PC-9 (cell line): ENCODE results near the gene CACNA1G. TPM values are rescaled to one million over a fixed set of nuclear protein-coding genes. Genes with fewer than 3 reads are reported as not detected.

Source experiments
- BruUV-seq: library from RNA; stranded (reverse); fragments of 400-500 nt; replicated peaks from 2 replicates; lab custom pipeline; 2021; lab: Mats Ljungman, UMichigan
- CTCF ChIA-PET: fragments of 300-600 bp; sonication (Branson Sonifier 250); formaldehyde crosslinking; loops from one replicate; lab custom pipeline; 2022; ENCODE audit warnings: antibody characterized with exemption; lab: Charles Lee
- POLR2A ChIA-PET: fragments of 300-600 bp; sonication (Branson Sonifier 250); formaldehyde crosslinking; loops from one replicate; lab custom pipeline; 2022; ENCODE audit warnings: antibody characterized with exemption; ENCODE audit not compliant: unreplicated experiment; lab: Charles Lee
- DNase-seq, 2 experiments: peaks; one replicate each; pipeline versions ENCODE4 v3.0.0 to v3.0.0-alpha.2; 2015 to 2022; ENCODE audit warnings: mixed read lengths in 1 of 2
- H2AFZ ChIP-seq: fragments of 200-600 bp; sonication (generic); 2 replicates; pipeline ENCODE4 v1.8.1; 2017; ENCODE audit warnings: antibody characterized with exemption
- H3F3A ChIP-seq: fragments of 200-600 bp; sonication (generic); 2 replicates; pipeline ENCODE4 v1.8.1; 2017; ENCODE audit warnings: antibody characterized with exemption, mild to moderate bottlenecking, low read depth; ENCODE audit not compliant: insufficient read depth
- H3K27ac ChIP-seq: fragments of 200-600 bp; sonication (generic); 2 replicates; pipeline ENCODE4 v1.6.1; 2016; ENCODE audit warnings: mixed run types
- H3K27me3 ChIP-seq: fragments of 200-600 bp; sonication (generic); 2 replicates; pipeline ENCODE4 v1.6.1; 2016; ENCODE audit warnings: low read depth, mixed run types; ENCODE audit not compliant: insufficient read depth
- H3K36me3 ChIP-seq: fragments of 200-600 bp; sonication (generic); 2 replicates; pipeline ENCODE4 v1.6.1; 2016; ENCODE audit warnings: low read depth, mixed run types
- H3K4me1 ChIP-seq: fragments of 200-600 bp; sonication (generic); replicated peaks from 2 replicates; pipeline ENCODE4 v1.6.1; 2016; ENCODE audit warnings: mixed run types; ENCODE audit not compliant: insufficient read depth
- H3K4me2 ChIP-seq: fragments of 200-600 bp; sonication (generic); 2 replicates; pipeline ENCODE4 v1.6.1; 2017; ENCODE audit warnings: mixed run types
- H3K4me3 ChIP-seq: fragments of 200-600 bp; sonication (generic); 2 replicates; pipeline ENCODE4 v1.6.1; 2016; ENCODE audit warnings: mixed run types
- H3K79me2 ChIP-seq: fragments of 200-600 bp; sonication (generic); 2 replicates; pipeline ENCODE4 v1.6.1; 2017; ENCODE audit warnings: low read depth, mixed run types
- H3K9me2 ChIP-seq: fragments of 200-600 bp; sonication (generic); 2 replicates; pipeline ENCODE4 v1.8.1; 2017; ENCODE audit warnings: mild to moderate bottlenecking; ENCODE audit not compliant: insufficient read depth
- H3K9me3 ChIP-seq: fragments of 200-600 bp; sonication (generic); 2 replicates; pipeline ENCODE4 v1.8.1; 2016; ENCODE audit warnings: low read depth; ENCODE audit not compliant: insufficient read depth
- H4K20me1 ChIP-seq: fragments of 200-600 bp; sonication (generic); 2 replicates; pipeline ENCODE4 v1.8.1; 2017; ENCODE audit not compliant: insufficient read depth
- CTCF ChIP-seq: fragments of 200-600 bp; sonication (generic); conservative IDR thresholded peaks from 2 replicates; pipeline ENCODE4 v1.6.1; 2017; ENCODE audit warnings: mixed run types, antibody characterized with exemption, mild to moderate bottlenecking, moderate library complexity
- EZH2 ChIP-seq: fragments of 200-600 bp; sonication (generic); IDR thresholded peaks from 2 replicates; pipeline ENCODE4 v1.8.0; 2017; ENCODE audit warnings: antibody characterized with exemption, low read depth
- intact Hi-C: fragments of 100-400 bp; cut with micrococcal nuclease; formaldehyde crosslinking; loops from one replicate; pipeline ENCODE4 v1.10.0; 2022; ENCODE audit not compliant: unreplicated experiment
- total RNA-seq: library from RNA; stranded (reverse); gene quantifications from 2 replicates; pipeline ENCODE4 v1.2.3, GENCODE V29; 2021

Gene CACNA1G
- total RNA-seq, 1 experiment from 2014 or later, result 0.46 TPM

- Histone ChIP-seq H3K4me1 (peaks cover 38% of the 10 kb centered on the region), H3K4me3 (no peak overlapping the region), H3K9me2 (no peaks in the 10 kb centered on the region), H3K9me3 (no peaks in the 10 kb centered on the region), H2AFZ (no peak overlapping the region), H3K4me2 (no peak overlapping the region), H3K79me2 (peaks cover 70% of the 10 kb centered on the region), H3K27ac (no peak overlapping the region), H3K36me3 (peaks cover 31% of the 10 kb centered on the region), H4K20me1 (no peaks in the 10 kb centered on the region), H3F3A (peaks cover 80% of the 10 kb centered on the region), H3K27me3 (no peaks in the 10 kb centered on the region)
- ChIA-PET CTCF (interaction anchor here (0.6 kb wide), 1 partner anchor 452 kb away, joined by 4 read pairs; the partner anchor contains the start of gene COL1A1), POLR2A (interaction anchor here (0.6 kb wide), 1 partner anchor 8 kb away, joined by 3 read pairs; no protein-coding TSS in a partner anchor)
- TF ChIP-seq EZH2, result no peak
- TF ChIP-seq CTCF, result no peak
- BruUV-seq, result no TSS peak
- no peak for DNase-seq
- intact Hi-C loops, result no loop called here
These were observed 93.2 kb downstream of the CACNA1G start for GRCh38 chr17:50653738-50654137.

GRCh38 chr17:50656509-50656908, 96.0 kb downstream of the CACNA1G start:
- no TSS peak for BruUV-seq

GRCh38 chr17:50657054-50657453, 96.5 kb downstream of the CACNA1G start:
- ChIA-PET CTCF (no interaction called here), POLR2A (no interaction called here)
- Histone ChIP-seq H3K4me1 (peaks cover 64% of the 10 kb centered on the region), H3K4me3 (no peak overlapping the region), H3K9me3 (no peaks in the 10 kb centered on the region), H3K27me3 (no peaks in the 10 kb centered on the region), H4K20me1 (no peaks in the 10 kb centered on the region), H3K27ac (peak overlapping the region; percentile 97), H3K36me3 (peaks cover 20% of the 10 kb centered on the region), H3K79me2 (peaks cover 37% of the 10 kb centered on the region; the same call in 1 of the 2 replicates), H2AFZ (no peak overlapping the region), H3K4me2 (no peak overlapping the region), H3K9me2 (no peaks in the 10 kb centered on the region), H3F3A (peaks cover 81% of the 10 kb centered on the region)
- no TSS peak for BruUV-seq
- DNase-seq, result no peak
- no peak for TF ChIP-seq EZH2
- no peak for TF ChIP-seq CTCF
- intact Hi-C loops, result no loop called here

More at GRCh38 chr17:50656509-50656908, 96.0 kb downstream of the CACNA1G start:
- no peaks in the 10 kb centered on the region for H3K9me3 ChIP-seq
- no peaks in the 10 kb centered on the region for H4K20me1 ChIP-seq
- H3K4me3 ChIP-seq, result no peak overlapping the region
- H3K27ac ChIP-seq, result peak overlapping the region; percentile 97; the same call in 1 of the 2 replicates
- no peak for DNase-seq
- H3K9me2 ChIP-seq, result no peaks in the 10 kb centered on the region
- peaks cover 81% of the 10 kb centered on the region for H3F3A ChIP-seq
- peaks cover 60% of the 10 kb centered on the region for H3K4me1 ChIP-seq
- H3K79me2 ChIP-seq, result peaks cover 42% of the 10 kb centered on the region; the same call in 1 of the 2 replicates
- H2AFZ ChIP-seq, result no peak overlapping the region
- H3K27me3 ChIP-seq, result no peaks in the 10 kb centered on the region
- intact Hi-C loops, result no loop called here
- no peak overlapping the region for H3K4me2 ChIP-seq
- H3K36me3 ChIP-seq, result peaks cover 26% of the 10 kb centered on the region
- TF ChIP-seq CTCF (no peak), EZH2 (no peak)
- ChIA-PET POLR2A (no interaction called here), CTCF (no interaction called here)
